ENCODE data around the gene FCMR.

FCMR gene

DNA sequence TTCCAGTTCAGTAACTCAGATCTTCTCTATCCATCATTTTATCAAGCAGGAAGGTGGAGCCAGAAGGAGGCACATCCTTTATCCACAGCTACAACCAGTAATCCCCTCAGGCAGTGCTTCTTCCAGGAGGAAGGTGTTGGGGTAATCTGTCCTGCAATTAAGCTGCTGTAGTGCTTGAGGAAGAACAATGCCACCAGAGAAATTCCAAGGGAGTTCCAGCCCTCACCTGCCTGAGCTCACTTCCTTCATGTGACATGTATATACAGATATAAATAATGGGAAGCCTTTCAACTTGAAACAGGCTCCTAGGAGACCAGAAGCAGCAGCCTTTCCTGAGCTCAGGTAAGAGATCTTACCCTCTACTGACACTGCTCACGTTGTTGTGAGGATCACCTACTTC lies 58.5 kb downstream of the FCMR start:
- no peak overlapping the region for H3K4me3 ChIP-seq (ENCODE audit: low read depth in 1 of 2, low read length in 1 of 2)
- peaks cover 0 to 3% of the 10 kb centered on the region in 2 experiments for H3K4me1 ChIP-seq (ENCODE audit: control insufficient read depth in 1 of 2, insufficient read depth in 1 of 2, low read depth in 1 of 2, low read length in 1 of 2)

DNA sequence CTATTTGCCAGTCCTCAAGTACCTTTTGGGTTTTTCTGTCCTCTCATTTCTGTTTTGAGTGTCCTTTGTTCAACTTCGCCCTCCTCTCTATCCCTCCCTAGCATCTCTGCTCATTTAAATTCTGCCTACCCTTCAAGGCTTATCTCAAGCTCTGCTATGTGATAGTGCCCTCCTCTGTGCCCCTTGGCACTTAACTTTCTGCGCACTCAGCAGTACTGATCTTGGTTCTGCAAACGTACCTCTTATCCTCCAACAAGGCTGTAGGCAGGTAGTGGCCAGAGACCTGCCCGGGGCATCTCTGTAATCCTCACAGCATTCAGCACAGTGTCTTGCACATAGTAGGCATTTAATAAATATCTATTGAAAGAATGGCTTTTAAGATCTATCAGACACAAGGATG lies 61.6 kb downstream of the FCMR start:
- Histone ChIP-seq H3K4me1 (ENCODE audit: control insufficient read depth in 1 of 2, insufficient read depth in 1 of 2, low read depth in 1 of 2, low read length in 1 of 2) (peaks cover 0 to 3% of the 10 kb centered on the region in 2 experiments), H3K9me3 (no peaks in the 10 kb centered on the region)

More for the DNA sequence above, 58.5 kb downstream of the FCMR start:
- peaks cover 57% of the 10 kb centered on the region for H3K27me3 ChIP-seq
- TF ChIP-seq, protein P1, sequence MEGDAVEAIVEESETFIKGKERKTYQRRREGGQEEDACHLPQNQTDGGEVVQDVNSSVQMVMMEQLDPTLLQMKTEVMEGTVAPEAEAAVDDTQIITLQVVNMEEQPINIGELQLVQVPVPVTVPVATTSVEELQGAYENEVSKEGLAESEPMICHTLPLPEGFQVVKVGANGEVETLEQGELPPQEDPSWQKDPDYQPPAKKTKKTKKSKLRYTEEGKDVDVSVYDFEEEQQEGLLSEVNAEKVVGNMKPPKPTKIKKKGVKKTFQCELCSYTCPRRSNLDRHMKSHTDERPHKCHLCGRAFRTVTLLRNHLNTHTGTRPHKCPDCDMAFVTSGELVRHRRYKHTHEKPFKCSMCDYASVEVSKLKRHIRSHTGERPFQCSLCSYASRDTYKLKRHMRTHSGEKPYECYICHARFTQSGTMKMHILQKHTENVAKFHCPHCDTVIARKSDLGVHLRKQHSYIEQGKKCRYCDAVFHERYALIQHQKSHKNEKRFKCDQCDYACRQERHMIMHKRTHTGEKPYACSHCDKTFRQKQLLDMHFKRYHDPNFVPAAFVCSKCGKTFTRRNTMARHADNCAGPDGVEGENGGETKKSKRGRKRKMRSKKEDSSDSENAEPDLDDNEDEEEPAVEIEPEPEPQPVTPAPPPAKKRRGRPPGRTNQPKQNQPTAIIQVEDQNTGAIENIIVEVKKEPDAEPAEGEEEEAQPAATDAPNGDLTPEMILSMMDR (IDR thresholded peaks at IDR 0.05) = no peak
- H3K9me3 ChIP-seq = no peaks in the 10 kb centered on the region
- no peak overlapping the region for H3K27ac ChIP-seq
- H3K36me3 ChIP-seq = no peaks in the 10 kb centered on the region

GRCh38 chr1:206859082-206859521 lies 62.6 kb downstream of the FCMR start:
- peaks cover 0 to 3% of the 10 kb centered on the region in 2 experiments for H3K4me1 ChIP-seq (ENCODE audit: control insufficient read depth in 1 of 2, insufficient read depth in 1 of 2, low read depth in 1 of 2, low read length in 1 of 2)
- H3K27ac ChIP-seq = no peak overlapping the region
- peaks cover 24% of the 10 kb centered on the region for H3K27me3 ChIP-seq
- no peaks in the 10 kb centered on the region for H3K36me3 ChIP-seq
- no peaks in the 10 kb centered on the region for H3K9me3 ChIP-seq
- H3K4me3 ChIP-seq (ENCODE audit: low read depth in 1 of 2, low read length in 1 of 2) = no peak overlapping the region
- TF ChIP-seq, protein P1 (IDR thresholded peaks at IDR 0.05) = no peak

More for the DNA sequence above, 61.6 kb downstream of the FCMR start:
- H3K4me3 ChIP-seq (ENCODE audit: low read depth in 1 of 2, low read length in 1 of 2) = no peak overlapping the region
- H3K36me3 ChIP-seq = no peaks in the 10 kb centered on the region
- TF ChIP-seq, protein P1 (IDR thresholded peaks at IDR 0.05) = no peak
- H3K27me3 ChIP-seq = peaks cover 30% of the 10 kb centered on the region
- H3K27ac ChIP-seq = no peak overlapping the region

DNA sequence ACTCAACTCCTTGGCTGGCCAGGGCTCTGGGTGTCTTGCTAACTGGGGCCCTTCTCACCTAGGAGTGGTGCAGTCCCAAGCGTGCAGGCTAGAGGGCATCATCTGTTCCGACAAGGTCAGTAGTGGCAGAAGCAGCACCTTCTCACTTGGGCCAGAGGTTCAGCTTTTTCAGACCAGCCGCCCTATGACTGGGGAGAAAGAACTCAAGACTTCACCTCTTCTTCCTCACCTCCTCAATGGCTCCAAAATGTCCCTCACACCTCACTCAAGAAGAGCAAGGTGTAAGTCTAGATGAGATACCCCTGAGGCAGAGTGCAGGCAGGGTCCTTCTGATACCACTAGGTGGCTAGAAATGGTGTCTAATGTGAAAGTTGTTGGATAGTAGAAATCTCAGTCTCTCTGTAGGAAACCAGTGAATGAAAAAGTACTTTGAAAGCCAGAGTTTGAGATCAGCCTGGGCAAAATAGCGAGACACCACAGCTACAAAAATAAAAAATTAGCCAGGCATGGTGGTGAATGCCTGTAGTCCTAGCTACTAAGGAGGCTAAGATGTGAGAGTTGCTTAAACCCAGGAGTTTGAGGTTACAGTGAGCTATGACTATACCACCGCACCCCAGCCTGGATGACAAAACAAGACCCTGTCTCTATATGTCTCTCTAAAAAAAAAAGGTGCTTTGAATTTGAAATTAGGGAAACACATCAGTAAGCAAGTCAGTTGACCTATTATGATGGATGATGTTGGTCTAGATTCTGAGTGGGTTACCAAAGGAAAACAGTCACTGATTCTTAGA lies 64.9 kb downstream of the FCMR start:
- Histone ChIP-seq H3K4me3 (ENCODE audit: low read depth in 1 of 2, low read length in 1 of 2) (no peak overlapping the region), H3K9me3 (no peaks in the 10 kb centered on the region), H3K4me1 (ENCODE audit: control insufficient read depth in 1 of 2, insufficient read depth in 1 of 2, low read depth in 1 of 2, low read length in 1 of 2) (peaks cover 0 to 3% of the 10 kb centered on the region in 2 experiments), H3K27ac (no peak overlapping the region), H3K36me3 (no peaks in the 10 kb centered on the region), H3K27me3 (peaks cover 13% of the 10 kb centered on the region)
- TF ChIP-seq, protein P1 (IDR thresholded peaks at IDR 0.05) = no peak

- peaks cover 0 to 3% of the 10 kb centered on the region in 2 experiments for H3K4me1 ChIP-seq (ENCODE audit: control insufficient read depth in 1 of 2, insufficient read depth in 1 of 2, low read depth in 1 of 2, low read length in 1 of 2)
- H3K9me3 ChIP-seq = no peaks in the 10 kb centered on the region
- TF ChIP-seq, protein P1 (IDR thresholded peaks at IDR 0.05) = no peak
- no peaks in the 10 kb centered on the region for H3K36me3 ChIP-seq
- no peak overlapping the region for H3K4me3 ChIP-seq (ENCODE audit: low read depth in 1 of 2, low read length in 1 of 2)
- peaks cover 5% of the 10 kb centered on the region for H3K27me3 ChIP-seq
- no peak overlapping the region for H3K27ac ChIP-seq
Observed at GRCh38 chr1:206855859-206856258, 65.9 kb downstream of the FCMR start.

Measured in neutrophil (primary cell).